ENCODE data around the gene OPCML.

DNA sequence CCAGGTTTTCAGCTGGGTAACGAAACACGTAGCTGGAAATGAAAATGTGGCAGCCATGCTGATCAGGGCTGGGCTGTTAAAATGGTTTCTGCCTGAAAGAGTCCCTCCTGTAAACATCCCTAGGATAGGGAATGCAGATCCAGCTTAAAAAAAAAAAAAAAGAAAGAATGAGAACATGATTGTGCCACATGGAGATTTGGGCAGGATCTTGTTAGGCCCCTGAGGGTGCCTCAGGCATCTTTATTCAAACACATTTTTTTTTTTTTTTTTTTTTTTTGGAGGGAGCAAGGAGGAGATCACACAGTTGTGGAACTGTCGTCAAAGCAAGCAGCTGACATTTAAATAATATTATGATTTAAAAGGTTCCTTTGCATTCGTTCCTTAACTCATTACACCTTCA lies 900.3 kb downstream of the OPCML start:
- TF ChIP-seq, protein P1, sequence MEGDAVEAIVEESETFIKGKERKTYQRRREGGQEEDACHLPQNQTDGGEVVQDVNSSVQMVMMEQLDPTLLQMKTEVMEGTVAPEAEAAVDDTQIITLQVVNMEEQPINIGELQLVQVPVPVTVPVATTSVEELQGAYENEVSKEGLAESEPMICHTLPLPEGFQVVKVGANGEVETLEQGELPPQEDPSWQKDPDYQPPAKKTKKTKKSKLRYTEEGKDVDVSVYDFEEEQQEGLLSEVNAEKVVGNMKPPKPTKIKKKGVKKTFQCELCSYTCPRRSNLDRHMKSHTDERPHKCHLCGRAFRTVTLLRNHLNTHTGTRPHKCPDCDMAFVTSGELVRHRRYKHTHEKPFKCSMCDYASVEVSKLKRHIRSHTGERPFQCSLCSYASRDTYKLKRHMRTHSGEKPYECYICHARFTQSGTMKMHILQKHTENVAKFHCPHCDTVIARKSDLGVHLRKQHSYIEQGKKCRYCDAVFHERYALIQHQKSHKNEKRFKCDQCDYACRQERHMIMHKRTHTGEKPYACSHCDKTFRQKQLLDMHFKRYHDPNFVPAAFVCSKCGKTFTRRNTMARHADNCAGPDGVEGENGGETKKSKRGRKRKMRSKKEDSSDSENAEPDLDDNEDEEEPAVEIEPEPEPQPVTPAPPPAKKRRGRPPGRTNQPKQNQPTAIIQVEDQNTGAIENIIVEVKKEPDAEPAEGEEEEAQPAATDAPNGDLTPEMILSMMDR (optimal IDR thresholded peaks at IDR 0.05 in 1 of 3, IDR thresholded peaks at IDR 0.05 in 1 of 3, conservative IDR thresholded peaks at IDR 0.05 in 1 of 3; ENCODE audit: extremely low read depth in 1 of 3, insufficient read depth in 2 of 3, low read length in 3 of 3), result no peak
- no peak for TF ChIP-seq EZH2 (IDR thresholded peaks at IDR 0.05; ENCODE audit: low read length)

Measured in keratinocyte (primary cell).